ENCODE data around the gene SMARCB1.

GRCh38 chr22:23836281-23836680 lies 49.5 kb downstream of the SMARCB1 start:
- TF ChIP-seq, protein P1, sequence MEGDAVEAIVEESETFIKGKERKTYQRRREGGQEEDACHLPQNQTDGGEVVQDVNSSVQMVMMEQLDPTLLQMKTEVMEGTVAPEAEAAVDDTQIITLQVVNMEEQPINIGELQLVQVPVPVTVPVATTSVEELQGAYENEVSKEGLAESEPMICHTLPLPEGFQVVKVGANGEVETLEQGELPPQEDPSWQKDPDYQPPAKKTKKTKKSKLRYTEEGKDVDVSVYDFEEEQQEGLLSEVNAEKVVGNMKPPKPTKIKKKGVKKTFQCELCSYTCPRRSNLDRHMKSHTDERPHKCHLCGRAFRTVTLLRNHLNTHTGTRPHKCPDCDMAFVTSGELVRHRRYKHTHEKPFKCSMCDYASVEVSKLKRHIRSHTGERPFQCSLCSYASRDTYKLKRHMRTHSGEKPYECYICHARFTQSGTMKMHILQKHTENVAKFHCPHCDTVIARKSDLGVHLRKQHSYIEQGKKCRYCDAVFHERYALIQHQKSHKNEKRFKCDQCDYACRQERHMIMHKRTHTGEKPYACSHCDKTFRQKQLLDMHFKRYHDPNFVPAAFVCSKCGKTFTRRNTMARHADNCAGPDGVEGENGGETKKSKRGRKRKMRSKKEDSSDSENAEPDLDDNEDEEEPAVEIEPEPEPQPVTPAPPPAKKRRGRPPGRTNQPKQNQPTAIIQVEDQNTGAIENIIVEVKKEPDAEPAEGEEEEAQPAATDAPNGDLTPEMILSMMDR (IDR thresholded peaks at IDR 0.05) = no peak
- no peak for TF ChIP-seq EZH2 (IDR thresholded peaks at IDR 0.05; ENCODE audit: borderline replicate concordance, insufficient read depth, low read depth, low read length, poor library complexity, severe bottlenecking)
